GM19025 (cell line): Measurements from ENCODE around the gene ZNF506.
A peak's percentile ranks its signal among the peaks of the same experiment; 100 is the strongest.
"Not testable (repeated sequence)": the region's sequence is repeated elsewhere in the genome, so short reads cannot be mapped to it uniquely, and the experiment has no call there.

Source experiments
- ATAC-seq: cut with Tn5 transposase; IDR thresholded peaks from one replicate; pipeline ENCODE4 v1.9.1; 2021; ENCODE audit warnings: mild to moderate bottlenecking, low read depth, moderate library complexity; ENCODE audit not compliant: unreplicated experiment

The ZNF506 gene

DNA sequence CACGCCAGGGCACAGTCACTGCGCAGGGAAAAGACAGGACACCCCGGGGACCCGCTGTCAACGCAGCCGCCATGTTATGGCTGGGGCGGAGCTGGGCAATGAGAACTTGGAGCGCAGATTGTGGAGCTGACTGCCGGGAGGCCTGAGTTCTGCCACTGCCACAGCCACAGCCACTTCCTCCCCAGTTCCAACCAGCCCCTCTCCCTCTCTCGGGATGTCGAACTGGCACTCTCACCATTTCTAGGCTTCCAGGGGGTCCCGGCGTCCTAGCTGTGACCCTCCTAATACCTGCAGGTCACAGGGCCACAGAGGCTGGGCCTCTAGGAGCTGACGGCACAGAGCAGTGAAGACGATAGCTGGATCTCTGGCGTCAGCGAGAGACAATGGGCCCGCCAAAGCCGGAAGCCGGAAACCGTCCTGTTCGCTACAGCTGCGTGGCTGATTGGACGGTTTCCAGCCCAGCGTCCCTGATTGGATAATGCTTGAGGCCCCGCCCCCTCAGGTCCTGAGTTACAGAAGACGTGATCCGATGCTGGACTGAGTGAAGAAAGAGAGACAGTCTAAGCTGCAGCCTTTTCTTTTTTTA lies at the start of gene ZNF506:
Gene ZNF506 (minus strand): TSS at position 385 of the 586 bp plus-strand sequence. CDS start 147 bp downstream, at position 238.
- ATAC-seq, result peak; percentile 83

DNA sequence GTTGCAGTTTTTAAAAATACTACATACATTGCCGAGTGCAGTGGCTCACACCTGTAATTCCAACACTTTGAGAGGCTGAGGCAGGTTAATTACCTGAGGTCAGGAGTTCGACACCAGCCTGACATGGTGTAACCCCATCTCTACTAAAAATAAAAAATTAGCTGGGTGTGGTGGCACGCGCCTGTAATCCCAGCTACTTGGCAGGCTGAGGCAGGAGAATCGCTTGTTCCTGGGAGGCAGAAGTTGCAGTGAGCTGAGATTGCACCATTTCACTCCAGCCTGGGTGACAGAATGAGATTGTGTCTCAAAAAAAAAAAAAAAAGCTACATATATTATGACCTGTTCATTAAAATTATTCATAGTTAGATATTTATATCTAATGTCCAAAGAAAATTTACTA lies 48.5 kb upstream of the ZNF506 start:
- not testable (repeated sequence) for ATAC-seq

DNA sequence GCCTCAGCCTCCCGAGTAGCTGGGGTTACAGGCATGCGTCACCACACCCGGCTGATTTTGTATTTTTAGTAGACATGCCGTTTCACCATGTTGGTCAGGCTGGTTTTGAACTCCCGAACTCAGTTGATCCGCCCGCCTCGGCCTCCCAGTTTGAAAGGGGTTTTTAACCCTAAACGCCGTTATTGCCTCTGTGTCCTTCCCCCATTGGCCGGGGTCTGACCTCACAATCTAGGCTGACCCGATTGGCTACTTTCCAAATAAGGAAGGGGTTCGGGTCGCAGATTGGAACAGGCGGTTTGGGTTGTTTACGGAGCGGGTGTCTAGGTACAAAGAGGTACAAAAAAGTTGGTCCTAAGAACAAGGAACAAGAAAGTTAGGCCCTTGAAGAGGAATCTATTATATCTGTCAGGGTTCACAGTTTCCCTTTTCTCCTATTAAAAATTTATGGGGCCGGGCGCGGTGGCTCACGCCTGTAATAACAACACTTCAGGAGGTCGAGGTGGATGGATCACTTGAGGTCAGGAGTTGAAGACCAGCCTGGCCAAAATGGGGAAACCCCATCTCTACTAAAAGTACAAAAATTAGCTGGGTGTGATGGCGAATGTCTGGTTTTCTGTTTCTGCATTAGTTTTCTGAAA lies 45.2 kb upstream of the ZNF506 start:
- ATAC-seq, result no peak

DNA sequence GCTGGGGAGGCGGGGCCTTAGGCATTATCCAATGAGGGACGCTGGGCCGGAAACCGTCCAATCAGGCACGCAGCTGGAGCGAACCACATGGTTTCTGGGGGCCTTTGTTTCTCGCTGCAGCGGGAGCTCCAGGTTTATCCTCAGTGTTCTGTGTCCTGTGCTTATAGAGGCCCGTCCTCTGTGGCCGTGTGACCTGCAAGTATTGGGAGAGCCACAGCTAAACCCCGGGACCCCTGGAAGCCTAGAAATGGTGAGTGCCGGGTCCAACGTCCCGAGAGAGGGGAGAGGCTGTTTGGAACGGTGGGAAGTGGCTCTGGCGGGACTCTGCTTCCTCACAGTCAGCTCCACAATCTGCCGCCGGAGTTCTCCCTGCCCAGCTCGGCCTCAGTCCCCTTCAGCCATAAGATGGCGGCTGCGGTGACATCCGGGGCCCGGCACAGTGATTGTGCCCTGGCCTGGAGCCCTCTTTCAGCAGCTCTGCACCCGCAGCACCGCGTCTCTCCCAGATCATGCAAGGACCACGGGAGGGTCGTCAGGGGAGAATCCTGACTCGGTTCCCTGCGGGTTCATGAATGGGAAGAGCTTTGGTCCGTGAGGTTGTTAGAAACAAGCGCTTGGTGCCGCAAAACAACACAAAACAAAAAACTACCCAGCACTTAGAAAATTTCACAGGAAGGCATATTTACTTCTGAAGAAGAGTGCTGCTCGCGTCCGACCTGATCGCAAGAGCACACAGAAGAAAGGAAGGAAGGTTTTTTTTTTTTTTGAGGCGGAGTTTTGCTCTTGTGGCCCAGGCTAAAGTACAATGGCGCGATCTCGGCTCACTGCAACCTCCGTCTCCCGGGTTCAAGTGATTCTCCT lies 44.4 kb upstream of the ZNF506 start, which contains the start of gene ZNF253:
Gene ZNF253 (plus strand): TSS at position 133 of the 861 bp plus-strand sequence. CDS start 115 bp downstream, at position 248.
- peak; percentile 92 for ATAC-seq

DNA sequence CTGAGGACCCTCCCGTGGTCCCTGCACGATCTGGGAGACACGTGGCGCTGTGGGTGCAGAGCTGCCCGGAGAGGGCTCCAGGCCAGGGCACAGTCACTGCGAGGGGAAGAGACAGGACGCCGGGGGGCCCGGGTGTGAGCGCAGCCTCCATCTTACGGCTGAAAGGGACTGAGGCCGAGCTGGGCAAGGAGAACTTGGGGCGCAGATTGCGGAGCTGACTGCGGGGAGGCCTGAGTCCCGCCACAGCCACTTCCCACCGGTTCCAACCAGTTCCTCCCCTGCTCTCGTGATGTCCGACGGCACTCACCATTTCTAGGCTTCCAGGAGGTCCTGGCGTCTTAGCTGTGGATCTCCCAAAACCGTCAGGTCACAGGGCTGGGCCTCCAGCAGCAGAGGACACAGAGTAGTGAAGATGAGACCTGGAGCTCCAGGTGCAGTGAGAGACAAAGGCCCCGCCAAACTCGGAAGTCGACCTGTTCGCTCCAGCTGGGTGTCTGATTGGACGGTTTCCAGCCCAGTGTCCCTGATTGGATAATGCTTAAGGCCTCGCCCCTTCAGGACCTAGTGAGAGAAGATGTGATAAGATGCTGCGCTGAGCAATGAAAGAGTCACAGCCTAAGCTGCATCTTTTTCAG lies 39.3 kb upstream of the ZNF506 start:
- ATAC-seq, result no peak

DNA sequence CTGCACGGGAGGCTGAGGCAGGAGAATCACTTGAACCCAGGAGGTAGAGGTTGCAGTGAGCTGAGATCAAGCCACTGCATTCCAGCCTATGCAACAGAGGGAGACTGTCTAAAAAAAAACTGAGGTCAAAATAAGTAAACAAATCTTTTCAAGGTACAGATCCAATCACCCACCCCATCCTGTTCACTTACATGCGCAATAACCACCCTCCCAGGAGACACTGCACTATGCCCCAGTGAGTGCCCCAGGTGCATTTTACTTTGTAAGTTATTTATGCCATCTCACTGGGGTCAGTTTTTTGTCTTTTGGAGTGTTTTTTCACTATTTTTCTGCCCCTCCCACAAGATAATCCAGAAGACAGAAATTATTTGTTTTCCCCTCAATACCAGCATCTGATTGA lies 37.2 kb upstream of the ZNF506 start:
- ATAC-seq, result no peak

DNA sequence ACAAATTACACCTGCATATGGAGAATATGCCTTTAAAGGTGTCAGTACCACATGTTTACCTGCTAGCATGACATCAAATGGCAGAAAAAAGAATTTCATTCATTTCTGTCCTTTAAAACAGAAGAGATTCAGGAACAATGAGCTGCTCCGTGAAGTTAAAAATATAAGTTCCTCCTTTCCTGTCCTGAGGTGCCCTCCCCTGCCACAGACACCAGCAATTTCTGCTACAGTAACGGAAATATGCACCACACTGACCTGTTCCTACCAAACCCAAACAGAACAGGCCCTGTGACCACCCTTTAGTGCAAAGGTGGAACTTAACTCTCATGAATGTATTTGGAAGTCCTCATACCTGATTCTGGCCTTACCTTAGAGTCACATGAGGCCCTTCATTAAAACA lies 30.2 kb upstream of the ZNF506 start:
- not testable (repeated sequence) for ATAC-seq

DNA sequence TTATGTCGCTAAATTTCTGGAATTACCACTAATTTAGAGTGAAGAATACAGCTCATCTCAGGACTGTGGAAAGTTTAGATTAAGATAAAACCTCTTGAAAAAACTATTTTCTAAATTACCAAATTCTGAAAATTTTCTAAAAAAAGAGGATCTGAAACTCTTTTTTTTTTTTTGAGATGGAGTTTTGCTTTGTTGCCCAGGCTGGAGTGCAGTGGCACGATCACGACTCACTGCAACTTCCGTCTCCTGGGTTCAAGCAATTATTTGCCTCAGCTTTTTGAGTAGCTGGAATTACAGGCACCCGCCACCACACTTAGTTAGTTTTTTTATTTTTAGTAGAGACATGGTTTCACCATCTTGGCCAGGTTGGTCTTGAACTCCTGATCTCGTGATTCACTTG lies 27.5 kb upstream of the ZNF506 start:
- ATAC-seq, result no peak

DNA sequence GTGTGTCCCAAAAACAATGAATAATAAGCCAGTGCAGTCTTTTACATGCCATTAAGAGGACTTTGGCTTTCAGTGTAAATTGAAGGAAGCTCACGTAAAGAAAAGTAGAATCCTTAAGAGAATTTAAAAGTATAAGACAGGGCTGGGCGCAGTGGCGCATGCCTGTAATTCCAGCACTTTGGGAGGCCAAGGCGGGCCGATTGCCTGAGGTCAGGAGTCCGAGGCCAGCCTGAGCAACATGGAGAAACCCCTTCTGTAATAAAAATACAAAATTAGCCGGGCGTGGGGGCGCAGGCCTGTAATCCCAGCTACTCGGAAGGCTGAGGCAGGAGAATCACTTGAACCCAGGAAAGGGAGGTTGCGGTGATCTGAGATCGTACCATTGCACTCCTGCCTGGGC lies 26.2 kb upstream of the ZNF506 start:
- no peak for ATAC-seq

DNA sequence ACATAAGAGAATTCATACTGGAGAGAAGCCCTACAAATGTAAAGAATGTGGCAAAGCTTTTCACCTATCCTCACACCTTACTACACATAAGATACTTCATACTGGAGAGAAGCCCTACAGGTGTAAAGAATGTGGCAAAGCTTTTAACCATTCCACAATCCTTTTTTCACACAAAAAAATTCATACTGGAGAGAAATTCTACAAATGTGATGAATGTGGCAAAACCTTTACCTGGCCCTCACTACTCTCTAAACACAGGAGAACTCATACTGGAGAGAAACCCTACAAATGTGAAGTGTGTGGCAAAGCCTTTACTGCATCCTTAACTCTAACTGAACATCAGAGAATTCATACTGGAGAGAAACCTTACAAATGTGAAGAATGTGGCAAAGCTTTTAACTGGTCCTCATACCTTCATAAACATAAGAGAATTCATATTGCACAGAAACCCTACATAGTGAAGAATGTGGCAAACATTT lies 14.0 kb upstream of the ZNF506 start:
- ATAC-seq, result no peak

DNA sequence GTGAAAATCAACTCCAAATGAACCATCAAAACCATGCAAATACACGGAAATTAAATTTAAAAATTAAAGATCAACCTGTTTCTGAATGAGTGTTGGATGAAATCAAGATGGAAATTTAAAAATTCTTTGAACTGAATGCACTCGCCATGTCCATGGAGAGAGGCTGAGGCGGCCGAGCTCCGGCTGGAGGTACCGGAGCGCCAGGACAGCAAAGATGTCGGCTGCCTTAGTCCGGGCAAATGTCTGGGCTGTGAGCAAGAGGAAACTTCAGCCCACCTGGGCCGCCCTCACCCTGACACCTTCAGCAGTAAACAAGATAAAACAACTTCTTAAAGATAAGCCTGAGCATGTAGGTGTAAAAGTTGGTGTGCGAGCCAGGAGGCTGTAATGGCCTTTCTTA lies 5.3 kb upstream of the ZNF506 start:
- no peak for ATAC-seq

DNA sequence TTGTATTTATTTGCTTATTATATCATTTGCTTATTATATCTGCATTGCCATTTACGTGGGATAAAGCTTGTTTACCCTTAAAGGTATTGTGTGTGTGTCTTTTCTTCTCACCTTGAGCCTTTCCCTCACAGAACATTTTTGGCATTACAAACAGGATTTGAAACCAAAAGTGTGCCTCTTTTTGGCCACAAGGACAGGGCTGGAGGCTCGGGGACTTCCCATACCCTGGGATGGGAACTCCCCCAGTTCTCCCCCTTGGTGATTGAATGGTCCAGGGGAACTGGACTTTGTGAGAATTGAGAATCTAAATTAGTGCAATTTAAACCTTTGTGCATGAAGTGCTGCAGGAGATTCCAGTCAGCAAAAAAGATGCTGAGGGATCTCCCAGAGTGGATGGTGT lies 2.4 kb upstream of the ZNF506 start:
- no peak for ATAC-seq

DNA sequence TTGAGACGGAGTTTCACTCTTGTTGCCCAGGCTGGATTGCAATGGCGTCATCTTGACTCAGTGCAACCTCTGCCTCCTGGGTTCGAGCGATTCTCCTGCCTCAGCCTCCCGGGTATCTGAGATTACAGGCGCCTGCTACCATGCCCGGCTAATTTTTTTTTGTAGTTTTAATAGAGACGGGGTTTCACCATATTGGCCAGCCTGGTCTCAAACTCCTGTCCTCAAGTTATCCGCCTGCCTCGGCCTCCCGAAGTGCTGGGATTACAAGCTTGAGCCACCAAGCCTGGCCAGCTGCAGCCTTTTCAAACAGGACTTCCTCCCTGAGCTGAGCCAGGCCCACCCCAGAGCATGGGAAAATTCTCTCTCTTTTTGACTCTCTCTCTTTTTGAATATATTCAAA lies 426 bp upstream of the ZNF506 start:
- ATAC-seq, result not testable (repeated sequence)

DNA sequence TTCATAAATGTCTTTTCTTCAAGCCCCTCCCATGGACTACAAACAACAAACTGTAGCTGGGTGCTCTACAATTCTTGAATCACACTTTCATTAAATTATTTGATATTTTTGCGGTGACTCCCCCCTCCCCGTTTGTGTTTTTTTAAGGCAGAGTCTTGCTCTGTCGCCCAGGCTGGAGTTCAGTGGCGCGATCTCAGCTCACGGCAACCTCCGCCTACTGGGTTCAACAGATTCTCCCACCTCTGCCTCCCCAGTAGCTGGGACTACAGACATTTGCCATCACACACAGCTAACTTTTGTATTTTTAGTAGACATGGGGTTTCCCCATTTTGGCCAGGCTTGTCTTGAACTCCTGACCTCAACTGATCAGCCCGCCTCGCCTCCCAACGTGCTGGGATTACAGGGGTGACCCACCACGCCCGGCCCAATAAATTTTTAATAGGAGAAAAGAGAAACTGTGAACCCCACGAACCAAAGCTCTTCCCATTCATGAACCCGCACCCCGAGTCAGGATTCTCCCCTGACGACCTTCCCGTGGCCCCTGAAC lies 703 bp downstream of the ZNF506 start:
- ATAC-seq, result no peak

DNA sequence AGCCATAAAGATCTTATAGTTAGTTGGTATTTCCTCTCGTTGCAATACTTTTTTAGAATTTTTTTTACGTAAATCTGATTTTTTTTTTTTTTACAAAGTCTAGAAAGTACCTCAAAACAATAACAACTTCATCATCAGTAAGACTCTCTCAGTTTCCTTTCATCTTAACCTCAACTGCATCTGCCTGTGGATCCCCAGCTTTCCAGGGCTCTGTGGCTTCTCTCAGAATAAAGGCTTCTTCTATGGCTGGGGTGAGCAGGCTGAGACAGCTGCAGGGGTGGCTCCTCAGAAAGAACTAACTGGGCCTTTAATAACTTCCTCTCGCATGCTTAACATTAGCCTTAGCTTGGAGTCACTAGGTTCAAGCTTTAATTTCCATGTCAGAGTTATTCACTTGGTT lies 4.2 kb downstream of the ZNF506 start:
- ATAC-seq, result no peak

DNA sequence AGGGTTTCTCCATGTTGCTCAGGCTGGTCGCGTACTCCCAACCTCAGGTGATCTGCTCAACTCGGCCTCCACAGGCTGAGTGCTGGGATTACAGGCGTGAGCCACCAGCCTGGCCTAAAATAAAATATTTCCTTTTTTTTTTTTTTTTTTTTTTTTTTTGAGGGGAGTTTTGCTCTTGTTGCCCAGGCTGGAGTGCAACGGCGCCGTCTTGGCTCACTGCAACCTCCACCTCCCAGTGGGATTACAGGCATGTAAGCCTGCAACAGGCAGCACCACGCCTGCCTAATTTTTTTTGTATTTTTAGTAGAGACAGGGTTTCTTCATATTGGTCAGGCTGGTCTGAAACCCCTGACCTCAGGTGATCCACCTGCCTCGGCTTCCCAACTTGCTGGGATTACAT lies 4.9 kb downstream of the ZNF506 start:
- no peak for ATAC-seq

DNA sequence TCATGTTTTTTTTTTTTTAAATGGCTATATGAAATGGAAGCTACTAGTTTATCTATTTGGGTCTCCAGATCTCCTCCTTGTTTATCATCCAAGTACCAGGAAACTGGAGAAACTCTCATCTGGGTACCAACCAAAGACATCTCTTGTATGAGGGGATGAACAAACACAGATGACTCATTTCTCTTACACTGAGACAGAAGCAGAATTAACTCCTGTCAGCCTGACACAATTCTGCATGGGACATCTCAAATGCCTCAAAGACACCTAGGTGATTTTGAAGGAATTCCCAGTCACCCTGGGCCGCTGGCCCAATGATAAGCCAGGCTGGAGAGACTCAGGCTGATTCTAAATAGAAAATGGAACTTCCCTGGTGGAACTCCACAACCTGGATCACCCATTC lies 9.6 kb downstream of the ZNF506 start:
- ATAC-seq, result not testable (repeated sequence)

DNA sequence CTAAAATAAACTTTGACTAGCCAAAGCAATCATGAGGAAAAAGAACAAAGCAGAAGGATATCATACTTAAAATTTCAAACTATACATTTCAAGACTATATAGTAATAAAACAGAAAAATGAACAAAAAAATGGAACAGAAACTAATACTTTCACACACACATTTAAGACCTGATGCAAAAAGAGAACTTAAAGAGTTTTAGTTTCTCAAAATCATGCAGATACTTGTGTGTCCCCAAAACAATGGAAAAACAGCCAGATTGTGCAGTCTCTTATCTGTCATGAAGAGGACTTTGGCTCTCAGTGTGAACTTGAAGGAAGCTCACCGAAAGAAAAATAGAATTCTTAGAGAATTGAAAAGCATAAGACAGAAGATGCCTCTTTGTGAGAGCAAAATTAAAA lies 16.1 kb downstream of the ZNF506 start:
- no peak for ATAC-seq

DNA sequence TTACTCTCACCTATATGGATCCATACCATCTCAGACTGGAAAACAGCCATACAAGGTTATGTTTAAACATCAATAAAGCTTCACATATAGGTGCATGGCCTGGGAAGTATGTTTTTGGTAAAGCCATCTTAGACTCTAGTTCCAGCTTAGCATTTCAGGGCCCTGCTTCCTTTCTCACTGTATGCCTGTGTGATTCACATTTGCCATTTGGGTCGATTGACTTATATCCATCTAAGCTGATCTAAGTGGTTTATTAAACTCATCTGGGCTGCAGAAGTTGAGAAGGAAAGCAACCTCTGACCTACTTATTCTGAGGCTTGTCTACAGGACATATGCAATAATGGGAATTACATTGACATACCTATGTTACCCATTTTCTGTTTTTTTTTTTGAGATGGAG lies 33.5 kb downstream of the ZNF506 start:
- no peak for ATAC-seq

DNA sequence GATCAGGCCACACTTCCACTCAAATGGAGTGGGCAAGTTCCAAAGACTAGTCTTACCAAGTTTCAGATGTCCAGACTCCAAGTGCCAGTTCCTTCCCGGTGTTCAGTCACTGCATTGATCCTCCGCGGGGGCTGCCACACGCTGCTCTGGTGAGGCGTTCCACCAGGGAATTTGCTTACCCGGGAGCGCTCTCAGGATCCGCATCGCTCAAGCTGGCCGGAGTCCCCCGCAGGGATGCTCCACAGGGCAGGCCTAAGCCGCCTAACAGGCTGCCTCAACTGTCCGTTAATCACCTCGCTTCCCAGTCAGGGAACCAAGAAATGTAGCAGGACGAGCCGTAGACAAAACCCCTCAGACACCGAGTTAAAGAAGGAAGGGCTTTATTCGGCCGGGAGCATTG lies 36.1 kb downstream of the ZNF506 start:
- not testable (repeated sequence) for ATAC-seq

DNA sequence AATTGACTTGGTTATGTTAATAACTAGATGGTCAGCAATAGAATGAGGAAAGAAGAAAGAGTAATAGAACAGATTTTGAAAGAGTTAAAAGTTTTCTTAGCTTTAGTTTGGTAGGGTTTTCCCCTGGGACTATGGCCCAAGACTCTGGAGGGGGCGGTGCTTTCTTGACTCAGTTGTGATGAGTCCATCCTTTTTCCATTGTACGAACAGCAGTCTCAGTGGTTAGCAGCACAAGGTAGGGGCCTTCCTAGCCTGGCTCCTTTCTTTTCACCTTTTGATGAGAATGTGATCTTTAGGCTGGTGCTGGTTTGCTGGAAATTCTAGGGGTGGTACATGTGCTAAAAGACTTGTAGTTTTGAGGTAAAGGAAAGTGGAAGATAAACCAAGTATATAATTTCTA lies 38.8 kb downstream of the ZNF506 start:
- ATAC-seq, result no peak
